Measurements from ENCODE around the gene FRY. TPM values are rescaled to one million over a fixed set of nuclear protein-coding genes. Genes with fewer than 3 reads are reported as not detected.

Gene FRY
- total and polyA plus RNA-seq, 4 donors, result 6.2 to 31.2 (median 12.7) TPM

DNA sequence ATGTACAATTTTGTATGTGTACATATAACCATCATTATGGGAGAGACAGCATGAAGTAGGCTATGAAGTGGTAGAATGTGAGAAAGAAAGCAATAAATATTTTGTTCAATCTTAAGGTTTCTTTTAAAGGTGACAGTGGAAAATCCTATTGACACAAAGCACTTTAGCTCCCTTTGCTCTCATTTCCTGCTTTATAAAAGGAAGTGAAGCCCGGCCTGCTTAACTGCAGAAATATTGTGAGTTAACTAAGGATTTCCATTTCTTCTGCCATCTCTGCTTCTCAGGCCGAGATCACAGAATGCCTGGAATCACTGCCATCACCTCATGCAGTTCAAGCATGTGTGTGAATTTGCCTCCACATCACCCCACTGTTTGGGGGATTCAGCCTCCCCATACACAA, 83.5 kb downstream of the FRY start:
- TF ChIP-seq JUND (IDR thresholded peaks at IDR 0.05) (no peak), SP1 (IDR thresholded peaks at IDR 0.05) (no peak), NR2F2 (IDR thresholded peaks at IDR 0.05) (no peak), TAF1 (conservative IDR thresholded peaks at IDR 0.05) (no peak), GABPA (IDR thresholded peaks at IDR 0.05 in 1 of 2, conservative IDR thresholded peaks at IDR 0.05 in 1 of 2) (no peak), EGR1 (IDR thresholded peaks at IDR 0.05; ENCODE audit: low read depth in 2 of 2) (no peak), RXRA (IDR thresholded peaks at IDR 0.05) (no peak), RAD21 (IDR thresholded peaks at IDR 0.05) (no peak), FOXA1 (IDR thresholded peaks at IDR 0.05) (no peak), CTCF (IDR thresholded peaks at IDR 0.05; ENCODE audit: low read depth, low read length, missing input control) (no peak), HNF4G (IDR thresholded peaks at IDR 0.05) (no peak), FOXA2 (IDR thresholded peaks at IDR 0.05) (no peak), HNF4A (conservative IDR thresholded peaks at IDR 0.05) (no peak), YY1 (IDR thresholded peaks at IDR 0.05) (no peak), MAX (IDR thresholded peaks at IDR 0.05) (no peak)
- TF ChIP-seq, protein P1, sequence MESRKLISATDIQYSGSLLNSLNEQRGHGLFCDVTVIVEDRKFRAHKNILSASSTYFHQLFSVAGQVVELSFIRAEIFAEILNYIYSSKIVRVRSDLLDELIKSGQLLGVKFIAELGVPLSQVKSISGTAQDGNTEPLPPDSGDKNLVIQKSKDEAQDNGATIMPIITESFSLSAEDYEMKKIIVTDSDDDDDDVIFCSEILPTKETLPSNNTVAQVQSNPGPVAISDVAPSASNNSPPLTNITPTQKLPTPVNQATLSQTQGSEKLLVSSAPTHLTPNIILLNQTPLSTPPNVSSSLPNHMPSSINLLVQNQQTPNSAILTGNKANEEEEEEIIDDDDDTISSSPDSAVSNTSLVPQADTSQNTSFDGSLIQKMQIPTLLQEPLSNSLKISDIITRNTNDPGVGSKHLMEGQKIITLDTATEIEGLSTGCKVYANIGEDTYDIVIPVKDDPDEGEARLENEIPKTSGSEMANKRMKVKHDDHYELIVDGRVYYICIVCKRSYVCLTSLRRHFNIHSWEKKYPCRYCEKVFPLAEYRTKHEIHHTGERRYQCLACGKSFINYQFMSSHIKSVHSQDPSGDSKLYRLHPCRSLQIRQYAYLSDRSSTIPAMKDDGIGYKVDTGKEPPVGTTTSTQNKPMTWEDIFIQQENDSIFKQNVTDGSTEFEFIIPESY (IDR thresholded peaks at IDR 0.05), result no peak
- TF ChIP-seq, protein P2, sequence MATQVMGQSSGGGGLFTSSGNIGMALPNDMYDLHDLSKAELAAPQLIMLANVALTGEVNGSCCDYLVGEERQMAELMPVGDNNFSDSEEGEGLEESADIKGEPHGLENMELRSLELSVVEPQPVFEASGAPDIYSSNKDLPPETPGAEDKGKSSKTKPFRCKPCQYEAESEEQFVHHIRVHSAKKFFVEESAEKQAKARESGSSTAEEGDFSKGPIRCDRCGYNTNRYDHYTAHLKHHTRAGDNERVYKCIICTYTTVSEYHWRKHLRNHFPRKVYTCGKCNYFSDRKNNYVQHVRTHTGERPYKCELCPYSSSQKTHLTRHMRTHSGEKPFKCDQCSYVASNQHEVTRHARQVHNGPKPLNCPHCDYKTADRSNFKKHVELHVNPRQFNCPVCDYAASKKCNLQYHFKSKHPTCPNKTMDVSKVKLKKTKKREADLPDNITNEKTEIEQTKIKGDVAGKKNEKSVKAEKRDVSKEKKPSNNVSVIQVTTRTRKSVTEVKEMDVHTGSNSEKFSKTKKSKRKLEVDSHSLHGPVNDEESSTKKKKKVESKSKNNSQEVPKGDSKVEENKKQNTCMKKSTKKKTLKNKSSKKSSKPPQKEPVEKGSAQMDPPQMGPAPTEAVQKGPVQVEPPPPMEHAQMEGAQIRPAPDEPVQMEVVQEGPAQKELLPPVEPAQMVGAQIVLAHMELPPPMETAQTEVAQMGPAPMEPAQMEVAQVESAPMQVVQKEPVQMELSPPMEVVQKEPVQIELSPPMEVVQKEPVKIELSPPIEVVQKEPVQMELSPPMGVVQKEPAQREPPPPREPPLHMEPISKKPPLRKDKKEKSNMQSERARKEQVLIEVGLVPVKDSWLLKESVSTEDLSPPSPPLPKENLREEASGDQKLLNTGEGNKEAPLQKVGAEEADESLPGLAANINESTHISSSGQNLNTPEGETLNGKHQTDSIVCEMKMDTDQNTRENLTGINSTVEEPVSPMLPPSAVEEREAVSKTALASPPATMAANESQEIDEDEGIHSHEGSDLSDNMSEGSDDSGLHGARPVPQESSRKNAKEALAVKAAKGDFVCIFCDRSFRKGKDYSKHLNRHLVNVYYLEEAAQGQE (IDR thresholded peaks at IDR 0.05), result no peak
- TF ChIP-seq, protein P3, sequence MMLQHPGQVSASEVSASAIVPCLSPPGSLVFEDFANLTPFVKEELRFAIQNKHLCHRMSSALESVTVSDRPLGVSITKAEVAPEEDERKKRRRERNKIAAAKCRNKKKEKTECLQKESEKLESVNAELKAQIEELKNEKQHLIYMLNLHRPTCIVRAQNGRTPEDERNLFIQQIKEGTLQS (IDR thresholded peaks at IDR 0.05), result no peak
- no peaks in the 10 kb centered on the region for H3K27me3 ChIP-seq (ENCODE audit: control insufficient read depth in 4 of 4, insufficient read depth in 4 of 4, low read length in 3 of 4)
- no peak for DNase-seq (ENCODE audit: low spot score)
- no peaks in the 10 kb centered on the region for H3K36me3 ChIP-seq (ENCODE audit: control insufficient read depth in 4 of 4, insufficient read depth in 3 of 4, low read depth in 1 of 4, low read length in 3 of 4)
- 59% methylated on average over 2 of the region's 2 CpGs for WGBS
- no peak overlapping the region for H3K9ac ChIP-seq (ENCODE audit: low read depth in 1 of 2, low read length in 2 of 2)
- no peak overlapping the region for H3K27ac ChIP-seq (ENCODE audit: low read depth in 1 of 2, low read length in 2 of 2)
- H3K4me3 ChIP-seq (ENCODE audit: low read depth in 1 of 3, low read length in 3 of 3), result no peak overlapping the region
- H3K9me3 ChIP-seq (ENCODE audit: control insufficient read depth in 4 of 4, low read length in 3 of 4), result no peaks in the 10 kb centered on the region
- H3K4me1 ChIP-seq (ENCODE audit: control insufficient read depth in 4 of 4, insufficient read depth in 4 of 4, low read length in 3 of 4), result no peaks in the 10 kb centered on the region
